KOPT-K1 (cell line): Measurements from ENCODE around the gene MRPL36.

Experiments used
- H3K27ac ChIP-seq: fragments of 200-600 bp; sonication (generic); 2 replicates; pipeline ENCODE4 v1.5.1; 2016; ENCODE audit warnings: antibody characterized with exemption, mild to moderate bottlenecking, low read depth, low read length; ENCODE audit not compliant: poor library complexity, severe bottlenecking
- H3K36me3 ChIP-seq: fragments of 200-600 bp; sonication (generic); 2 replicates; pipeline ENCODE4 v1.5.1; 2017; ENCODE audit warnings: antibody characterized with exemption, mild to moderate bottlenecking, low read length, moderate library complexity; ENCODE audit not compliant: insufficient read depth
- H3K9me3 ChIP-seq: fragments of 200-600 bp; sonication (generic); 2 replicates; pipeline ENCODE4 v1.5.1; 2017; ENCODE audit warnings: antibody characterized with exemption, low read length, mild to moderate bottlenecking; ENCODE audit not compliant: insufficient read depth, poor library complexity, severe bottlenecking

The MRPL36 gene

GRCh38 chr5:1753490-1753889 is 46.1 kb downstream of the MRPL36 start:
- peaks cover 7% of the 10 kb centered on the region for H3K9me3 ChIP-seq
- no peak overlapping the region for H3K27ac ChIP-seq
- H3K36me3 ChIP-seq = no peaks in the 10 kb centered on the region

GRCh38 chr5:1752881-1753280 is 46.8 kb downstream of the MRPL36 start:
- Histone ChIP-seq H3K27ac (no peak overlapping the region), H3K9me3 (peaks cover under 1% of the 10 kb centered on the region), H3K36me3 (no peaks in the 10 kb centered on the region)

GRCh38 chr5:1751864-1752822 is 47.5 kb downstream of the MRPL36 start:
- H3K27ac ChIP-seq = no peak overlapping the region

GRCh38 chr5:1751026-1751863 is 48.4 kb downstream of the MRPL36 start:
- H3K36me3 ChIP-seq = no peaks in the 10 kb centered on the region
- H3K27ac ChIP-seq = no peak overlapping the region
- H3K9me3 ChIP-seq = no peaks in the 10 kb centered on the region

More at GRCh38 chr5:1751864-1752822, 47.5 kb downstream of the MRPL36 start:
- H3K36me3 ChIP-seq = no peaks in the 10 kb centered on the region
- H3K9me3 ChIP-seq = no peaks in the 10 kb centered on the region

- no peak overlapping the region for H3K27ac ChIP-seq
- H3K36me3 ChIP-seq = no peaks in the 10 kb centered on the region
- no peaks in the 10 kb centered on the region for H3K9me3 ChIP-seq
Measured at GRCh38 chr5:1750469-1750868, 49.2 kb downstream of the MRPL36 start.

GRCh38 chr5:1749346-1750124 is 50.1 kb downstream of the MRPL36 start:
- Histone ChIP-seq H3K36me3 (no peaks in the 10 kb centered on the region), H3K27ac (no peak overlapping the region), H3K9me3 (no peaks in the 10 kb centered on the region)

GRCh38 chr5:1748845-1749244 is 50.8 kb downstream of the MRPL36 start:
- Histone ChIP-seq H3K36me3 (no peaks in the 10 kb centered on the region), H3K9me3 (no peaks in the 10 kb centered on the region), H3K27ac (no peak overlapping the region)
